NCI-H82 treated with DMSO at 0.1 percent for 48 hours (cell line): ENCODE data around the gene SLC26A11.
A peak's percentile ranks its signal among the peaks of the same experiment; 100 is the strongest.
"Not testable (repeated sequence)": the region's sequence is repeated elsewhere in the genome, so short reads cannot be mapped to it uniquely, and the experiment has no call there.

ENCODE experiments used
- DNase-seq: peaks from one replicate; lab custom pipeline; 2025; ENCODE audit not compliant: unreplicated experiment; lab: John Stamatoyannopoulos, UW

Gene SLC26A11

DNA sequence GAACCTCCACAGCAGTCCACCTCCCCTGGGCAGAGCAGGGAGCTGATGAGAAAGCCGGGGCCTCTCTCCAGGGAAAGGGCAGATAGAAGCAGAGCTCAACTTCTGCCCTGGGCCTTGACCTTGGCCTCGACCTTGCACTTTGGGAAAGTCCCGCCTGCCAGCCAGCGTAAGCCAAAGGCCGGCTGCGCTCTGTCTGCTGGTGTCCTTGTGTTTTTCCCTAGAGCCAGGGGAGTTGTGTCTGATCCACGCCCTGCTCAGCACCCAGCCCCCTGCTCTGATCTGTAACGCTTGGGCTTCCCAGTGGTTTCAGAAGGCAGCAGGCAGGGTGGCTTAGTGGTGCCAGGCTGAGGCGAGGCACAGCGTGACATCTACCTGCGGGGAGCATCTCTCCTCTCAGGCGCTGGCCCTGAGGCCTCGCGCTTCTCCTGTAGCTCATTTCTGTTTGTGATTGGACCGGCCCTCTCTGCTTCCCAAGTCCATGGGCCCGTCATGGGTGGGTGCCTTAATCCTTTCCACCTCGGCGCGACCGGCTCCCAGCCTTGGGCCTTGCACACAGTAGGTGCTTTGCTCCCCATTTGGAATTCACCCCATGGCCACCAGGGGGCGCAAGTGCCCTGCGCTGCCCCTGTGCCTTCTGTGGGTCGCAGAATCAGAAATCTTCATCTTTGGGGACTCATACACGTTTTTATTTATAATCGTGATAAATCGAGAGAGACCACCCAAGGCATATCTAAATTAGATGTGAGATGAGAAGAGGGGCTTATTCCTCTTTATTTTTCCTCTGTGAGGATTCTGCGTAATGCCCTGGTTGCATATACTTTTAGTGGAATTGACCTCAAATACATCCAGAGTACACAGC lies 24.3 kb upstream of the SLC26A11 start:
- no peak for DNase-seq

DNA sequence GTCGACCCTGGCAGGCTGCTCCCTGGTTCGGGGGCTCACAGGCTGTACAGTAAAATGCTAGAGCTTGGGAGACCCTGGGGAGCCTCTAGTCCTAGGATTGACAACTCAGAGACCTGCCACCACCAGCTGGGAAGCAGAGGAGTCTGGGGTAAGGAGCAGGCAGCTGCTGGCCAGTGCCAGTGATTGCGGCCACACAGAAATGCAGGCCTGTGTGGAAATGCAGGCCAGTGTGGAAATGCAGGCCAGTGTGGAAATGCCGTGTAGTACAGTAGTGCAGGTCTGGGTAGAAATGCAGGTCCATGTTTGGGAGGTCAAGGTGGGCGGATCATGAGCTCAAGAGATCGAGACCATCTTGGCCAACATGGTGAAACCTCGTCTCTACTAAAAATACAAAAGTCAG lies 23.6 kb upstream of the SLC26A11 start:
- DNase-seq: no peak

DNA sequence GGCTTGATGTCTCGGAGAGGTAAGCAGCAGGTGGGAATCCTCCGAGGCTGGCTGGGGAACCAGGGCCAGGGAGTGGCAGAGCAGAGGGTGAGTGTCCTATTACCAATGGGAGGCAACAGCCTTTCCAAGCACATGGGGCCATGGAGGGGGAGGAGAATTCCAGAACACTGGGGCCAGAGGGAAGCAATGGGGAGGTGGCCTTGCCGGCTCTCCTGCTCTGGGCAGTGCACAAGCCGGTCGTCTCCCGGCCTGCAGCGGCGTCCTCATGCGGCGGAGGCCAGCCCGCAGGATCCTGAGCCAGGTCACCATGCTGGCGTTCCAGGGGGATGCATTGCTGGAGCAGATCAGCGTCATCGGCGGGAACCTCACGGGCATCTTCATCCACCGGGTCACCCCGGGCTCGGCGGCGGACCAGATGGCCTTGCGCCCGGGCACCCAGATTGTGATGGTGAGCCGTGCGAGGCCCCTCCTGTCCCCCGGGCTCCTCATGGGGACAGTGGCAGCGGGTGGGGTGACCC lies 22.0 kb upstream of the SLC26A11 start:
- DNase-seq: no peak

DNA sequence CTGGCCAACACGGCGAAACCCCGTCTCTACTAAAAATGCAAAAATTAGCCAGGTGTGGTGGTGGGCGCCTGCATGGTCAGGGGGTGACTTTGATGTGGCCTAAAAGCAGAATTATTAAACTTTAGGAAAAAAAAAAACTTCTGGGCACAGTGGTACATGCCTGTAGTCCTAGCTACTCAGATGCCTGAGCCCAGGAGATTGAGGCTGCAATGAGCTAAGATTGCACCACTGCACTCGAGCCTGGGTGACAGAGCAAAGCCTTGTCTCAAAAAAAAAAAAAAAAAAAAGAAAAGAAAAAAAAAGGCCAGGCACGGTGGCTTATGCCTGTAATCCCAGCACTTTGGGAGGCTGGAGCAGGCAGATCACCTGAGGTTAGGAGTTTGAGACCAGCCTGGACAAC lies 20.9 kb upstream of the SLC26A11 start:
- not testable (repeated sequence) for DNase-seq

DNA sequence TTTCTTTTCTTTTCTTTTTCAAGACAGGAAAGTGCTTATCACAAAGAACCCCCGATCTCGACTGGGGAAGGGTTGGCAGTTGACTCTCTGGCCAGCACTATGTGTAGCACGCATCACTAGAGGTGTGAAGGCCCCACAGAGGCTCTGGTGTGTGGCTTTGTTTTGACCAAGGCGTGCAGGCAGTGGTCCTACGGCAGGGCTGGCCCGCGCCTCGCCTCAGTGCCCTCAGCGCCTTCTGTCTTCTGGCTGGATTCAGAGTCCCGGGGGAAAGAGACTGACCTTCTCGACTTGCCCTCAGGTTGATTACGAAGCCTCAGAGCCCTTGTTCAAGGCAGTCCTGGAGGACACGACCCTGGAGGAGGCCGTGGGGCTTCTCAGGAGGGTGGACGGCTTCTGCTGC lies 18.8 kb upstream of the SLC26A11 start:
- DNase-seq: no peak

DNA sequence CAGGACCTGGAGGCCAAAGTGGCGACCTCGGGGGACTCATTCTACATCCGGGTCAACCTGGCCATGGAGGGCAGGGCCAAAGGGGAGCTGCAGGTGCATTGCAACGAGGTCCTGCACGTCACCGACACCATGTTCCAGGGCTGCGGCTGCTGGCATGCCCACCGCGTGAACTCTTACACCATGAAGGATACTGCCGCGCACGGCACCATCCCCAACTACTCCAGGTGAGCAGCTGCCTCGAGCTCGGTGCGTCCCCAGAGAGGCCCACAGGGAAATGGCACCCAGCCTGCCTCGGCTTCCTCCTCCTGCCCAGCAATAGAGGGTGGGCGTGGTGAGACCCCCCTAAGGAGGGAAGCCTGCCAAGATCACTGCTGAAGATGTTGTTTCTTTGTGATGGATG lies 18.0 kb upstream of the SLC26A11 start:
- DNase-seq: no peak

DNA sequence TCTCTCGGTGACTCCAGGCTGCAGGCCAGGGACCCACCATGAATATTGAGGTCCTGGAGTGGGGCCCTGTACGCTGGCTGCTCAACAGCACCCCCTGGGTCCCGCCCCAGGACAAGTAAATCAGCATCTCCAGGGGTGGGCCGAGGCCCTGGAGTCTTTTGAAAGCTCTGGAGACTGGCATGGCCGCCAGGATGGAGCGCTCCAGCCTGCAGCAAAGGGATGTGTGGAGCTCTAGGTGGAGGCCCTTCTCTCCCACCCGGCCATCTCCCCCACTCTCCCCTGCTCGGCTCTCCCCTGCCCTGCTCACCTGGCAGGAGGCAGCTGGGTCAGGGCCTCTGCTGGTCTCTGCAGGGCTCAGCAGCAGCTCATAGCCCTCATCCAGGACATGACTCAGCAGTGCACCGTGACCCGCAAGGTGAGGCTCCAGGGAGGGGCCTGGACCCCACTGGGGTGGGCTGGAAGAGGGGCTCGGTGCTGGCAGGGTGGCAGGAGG lies 16.7 kb upstream of the SLC26A11 start:
- DNase-seq: no peak

DNA sequence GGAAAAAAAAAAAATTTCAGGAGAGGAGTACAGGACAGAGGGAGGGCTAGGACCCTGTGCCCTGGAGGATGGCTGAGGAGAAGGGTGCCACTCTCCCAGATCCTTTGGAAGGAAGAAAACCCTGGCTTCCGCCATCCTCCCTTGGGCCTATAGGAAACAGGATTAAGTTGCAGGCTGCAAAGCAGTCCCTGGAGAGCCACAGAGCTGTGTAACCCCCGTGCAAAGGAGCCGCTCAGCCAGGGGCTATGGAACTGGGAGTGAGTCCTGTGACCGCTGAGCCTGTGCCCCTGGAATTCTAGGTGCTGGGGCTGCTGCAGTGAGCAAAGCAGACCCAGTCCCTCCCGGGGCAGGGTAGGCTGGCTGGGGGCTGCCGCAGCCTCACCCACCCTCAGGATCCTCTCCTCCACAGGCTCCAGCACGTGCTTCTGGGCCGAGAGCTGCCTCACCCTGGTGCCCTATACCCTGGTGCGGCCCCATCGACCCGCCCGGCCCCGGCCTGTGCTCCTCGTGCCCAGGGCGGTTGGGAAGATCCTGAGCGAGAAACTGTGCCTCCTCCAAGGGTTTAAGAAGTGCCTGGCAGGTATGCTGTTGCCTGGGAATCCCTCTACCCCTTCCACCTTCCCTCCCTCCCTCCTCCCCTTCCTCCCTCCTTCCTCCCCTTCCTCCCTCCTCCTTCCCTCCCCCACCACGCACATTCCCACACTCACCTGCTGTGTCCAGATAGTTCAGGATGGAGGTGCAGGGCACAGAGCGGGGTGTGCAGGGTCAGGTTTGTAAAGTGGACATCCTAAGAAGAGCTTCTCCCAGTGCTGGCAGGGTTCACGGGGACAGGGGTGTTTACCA lies 15.4 kb upstream of the SLC26A11 start:
- DNase-seq: peak; percentile 35

DNA sequence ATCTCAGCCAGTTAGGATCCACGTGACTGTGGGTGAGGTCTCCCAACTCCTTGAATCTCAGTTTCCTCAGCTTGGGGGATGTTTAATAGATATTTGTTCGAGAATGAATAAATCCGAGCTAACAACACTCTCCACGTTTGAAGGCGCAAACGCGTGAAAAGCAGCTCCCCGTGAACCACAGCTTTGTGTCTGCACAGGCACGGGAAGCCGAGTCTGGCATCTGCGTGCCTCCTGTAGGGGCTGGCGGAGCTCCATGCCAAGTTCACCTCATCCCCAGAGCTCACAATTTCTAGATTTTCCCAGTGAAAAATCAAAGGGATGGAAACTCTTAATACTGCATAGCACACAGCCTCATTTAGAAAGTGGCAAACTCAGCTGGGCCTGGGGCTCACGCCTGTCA lies 14.4 kb upstream of the SLC26A11 start:
- DNase-seq: no peak

DNA sequence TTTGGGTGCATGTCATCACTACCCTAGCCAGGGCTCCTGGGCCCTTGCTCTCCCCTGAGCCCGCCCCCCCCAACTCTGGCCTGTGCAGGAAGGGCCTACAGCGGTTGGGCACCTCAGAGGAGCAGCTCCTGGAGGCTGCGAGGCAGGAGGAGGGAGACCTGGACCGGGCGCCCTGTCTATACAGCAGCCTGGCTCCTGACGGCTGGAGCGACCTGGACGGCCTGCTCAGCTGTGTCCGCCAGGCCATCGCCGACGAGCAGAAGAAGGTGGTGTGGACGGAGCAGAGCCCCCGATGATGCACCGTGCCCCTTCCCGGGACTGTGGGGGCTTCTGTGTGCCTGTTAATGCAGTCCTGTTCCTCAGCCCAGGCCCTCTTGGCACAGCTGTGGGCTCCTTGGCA lies 12.2 kb upstream of the SLC26A11 start:
- DNase-seq: no peak

DNA sequence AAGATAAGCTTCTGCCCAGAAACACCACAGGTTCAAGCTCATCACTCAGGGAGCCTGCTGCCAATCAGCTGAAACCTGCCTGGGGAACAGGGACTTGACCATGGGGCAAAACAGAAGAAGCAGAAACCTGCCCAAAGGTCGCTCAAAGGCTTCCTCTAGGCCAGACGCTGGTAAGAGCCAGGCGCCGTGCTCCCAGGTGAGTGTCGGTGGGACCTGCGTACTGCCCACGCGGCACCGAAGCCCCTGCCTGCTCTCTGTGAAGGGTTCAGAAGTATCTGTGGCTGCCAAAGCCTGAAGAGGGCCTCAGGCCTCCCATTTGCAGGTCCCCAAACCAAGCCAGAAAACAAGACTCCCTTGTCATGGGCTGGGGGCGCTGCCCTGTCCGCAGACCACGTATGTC lies 10.5 kb upstream of the SLC26A11 start:
- DNase-seq: no peak

DNA sequence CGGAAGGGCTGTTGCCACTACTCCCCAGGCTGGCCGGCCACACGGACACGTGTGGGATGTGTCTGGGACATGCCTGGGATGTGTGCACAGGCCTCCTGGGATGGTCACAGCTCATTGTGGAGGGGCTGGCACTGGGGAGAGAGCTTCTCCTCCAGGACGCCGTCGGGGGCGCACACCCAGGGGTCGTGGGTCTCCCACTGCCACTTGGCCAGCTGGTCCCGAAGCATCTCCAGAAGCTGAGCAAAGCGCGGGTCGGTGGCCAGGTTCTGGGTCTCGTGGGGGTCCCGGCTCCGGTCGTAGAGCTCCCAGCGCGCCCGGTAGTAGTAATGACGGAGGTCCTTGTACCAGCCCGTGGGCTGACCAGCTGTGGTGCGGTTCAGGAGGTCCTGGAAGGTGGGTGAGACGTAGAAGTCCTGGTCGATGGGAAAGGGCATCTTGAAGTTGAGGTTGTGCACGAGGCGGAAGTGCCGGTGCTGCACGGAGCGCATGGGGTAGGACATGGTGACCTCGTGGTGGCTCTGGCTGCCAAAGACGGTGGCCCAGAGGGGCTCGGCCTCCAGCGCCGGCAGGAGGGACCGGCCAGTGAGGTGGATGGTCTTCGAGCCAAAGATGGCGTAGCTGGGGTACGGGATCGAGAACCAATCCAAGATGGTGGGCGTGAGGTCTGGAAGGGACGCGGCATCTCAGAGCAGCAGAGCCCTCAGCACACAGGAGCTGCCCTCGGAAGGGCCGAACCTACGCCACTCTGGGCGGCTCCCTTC lies 9.7 kb upstream of the SLC26A11 start:
- no peak for DNase-seq

DNA sequence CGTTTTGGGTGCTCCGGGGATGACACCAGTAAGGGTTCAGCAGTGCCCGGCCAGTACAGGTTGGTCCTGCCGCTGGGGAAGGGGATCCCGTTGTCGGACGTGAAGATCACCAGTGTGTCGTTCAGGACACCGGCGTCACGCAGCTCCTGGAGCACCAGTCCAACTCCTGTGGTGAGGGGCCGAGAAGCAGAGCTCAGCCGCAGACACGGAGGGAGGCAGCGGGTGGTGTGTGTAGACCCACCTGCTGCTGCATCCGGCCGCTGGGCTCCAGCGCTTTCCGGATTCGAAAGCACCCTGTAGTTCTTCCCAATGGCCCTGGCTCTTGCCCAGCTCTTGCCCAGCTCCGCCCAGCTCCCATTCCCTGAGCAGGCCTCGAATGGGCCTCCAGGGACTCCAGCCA lies 8.1 kb upstream of the SLC26A11 start:
- no peak for DNase-seq

DNA sequence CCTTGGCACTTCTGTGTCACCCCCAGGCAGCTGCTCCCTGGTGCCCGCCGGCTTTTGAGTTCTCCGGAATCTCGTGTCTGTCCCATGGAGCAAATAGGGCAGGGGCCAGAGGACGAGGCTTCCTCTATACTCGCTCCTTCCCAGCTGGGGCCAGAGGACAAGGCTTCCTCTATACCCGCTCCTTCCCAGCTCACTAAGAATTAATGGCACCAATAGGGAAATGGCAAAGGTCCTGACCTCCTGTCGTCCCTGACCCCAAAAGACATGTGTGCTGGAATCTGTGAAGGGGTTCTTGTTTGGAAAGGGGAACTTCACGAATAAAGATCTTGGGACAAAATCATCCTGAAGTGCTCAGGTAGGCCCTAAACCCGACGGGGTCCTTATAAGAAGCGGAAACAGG lies 7.7 kb upstream of the SLC26A11 start:
- DNase-seq: no peak

DNA sequence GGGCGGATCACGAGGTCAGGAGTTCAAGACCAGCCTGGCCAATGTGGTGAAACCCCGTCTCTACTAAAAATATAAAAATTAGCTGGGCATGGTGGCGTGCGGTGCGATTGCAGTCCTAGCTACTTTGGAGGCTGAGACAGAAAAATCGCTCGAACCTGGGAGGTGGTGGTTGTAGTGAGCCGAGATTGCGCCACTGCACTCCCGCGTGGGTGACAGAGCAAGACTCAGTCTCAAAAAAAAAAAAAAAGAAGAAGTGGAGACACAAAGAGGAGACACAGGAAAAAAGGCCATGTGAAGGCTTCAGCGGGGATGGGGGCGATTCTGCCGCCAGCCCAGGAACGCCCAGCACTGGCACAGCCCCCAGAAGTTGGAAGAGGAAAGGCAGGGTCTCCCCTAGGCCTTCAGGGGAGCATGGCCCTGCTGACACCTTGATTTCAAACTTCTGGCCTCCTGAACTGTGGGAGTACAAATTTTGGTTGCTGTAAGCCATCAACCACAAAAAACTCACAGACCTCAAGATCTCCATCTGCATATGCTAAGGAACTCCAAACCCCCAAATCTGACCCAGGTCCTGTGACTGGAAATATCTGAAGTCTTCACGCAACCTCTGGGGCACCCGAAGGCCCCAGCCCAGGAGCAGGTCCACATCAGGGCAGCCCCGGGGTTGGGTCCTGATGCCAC lies 7.1 kb upstream of the SLC26A11 start:
- DNase-seq: no peak

DNA sequence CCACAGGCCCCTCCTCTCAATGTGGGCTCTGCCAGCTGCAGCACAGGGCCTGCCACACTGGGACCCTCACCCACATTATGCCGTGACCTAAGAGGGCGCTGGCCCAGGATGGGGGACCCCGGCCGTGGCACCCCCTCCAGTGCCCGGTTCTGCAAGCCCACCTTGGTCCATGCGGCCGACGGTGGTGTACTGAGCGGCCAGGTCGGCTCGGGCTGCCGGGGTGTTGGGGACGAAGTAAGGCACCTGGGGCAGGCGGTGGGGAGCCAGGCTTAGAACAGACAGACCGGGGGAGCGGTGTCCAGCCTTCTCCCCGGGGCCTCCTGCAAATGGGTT lies 6.6 kb upstream of the SLC26A11 start:
- no peak for DNase-seq

DNA sequence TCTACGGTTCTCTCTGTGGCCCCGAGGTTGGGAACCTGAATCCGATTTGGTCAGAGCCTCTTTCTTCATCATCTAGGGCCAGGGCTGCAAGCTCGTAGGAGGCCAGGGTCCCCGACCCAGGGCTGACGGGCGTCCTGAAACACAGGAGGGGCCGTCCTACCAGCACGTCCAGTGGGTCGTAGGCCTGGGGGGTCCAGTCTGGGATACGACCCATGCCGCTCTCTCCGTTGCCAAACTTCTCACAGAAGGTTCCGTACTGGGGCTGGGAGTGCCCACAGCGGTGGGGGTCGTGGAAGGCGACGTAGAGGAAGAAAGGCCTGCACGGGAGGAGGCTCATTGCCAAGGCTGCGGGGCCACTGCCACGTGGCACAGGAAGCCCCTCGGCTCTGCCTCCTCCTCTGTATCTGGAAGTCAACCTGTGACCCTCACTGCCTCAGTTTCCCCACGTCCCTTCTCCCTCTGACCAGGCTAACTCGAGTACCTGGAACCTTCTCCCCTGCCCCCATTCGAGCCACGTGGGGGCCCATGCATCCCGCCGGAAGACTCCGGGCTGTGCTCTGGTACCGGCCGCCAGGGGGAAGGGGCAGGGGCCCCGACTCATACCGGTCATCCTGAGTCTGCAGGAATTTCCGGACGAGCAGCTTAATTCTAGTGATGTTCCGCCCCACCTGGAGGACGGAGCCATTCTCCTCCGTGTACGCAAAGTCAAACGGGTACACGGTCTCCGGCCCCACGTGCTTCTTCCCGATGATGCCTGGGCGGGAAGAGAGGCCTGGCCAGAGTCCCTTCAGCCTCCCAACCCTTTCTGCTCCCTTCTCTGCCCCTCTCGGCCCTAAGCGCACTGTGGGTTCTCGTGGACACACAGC lies 6.0 kb upstream of the SLC26A11 start:
- DNase-seq: no peak

DNA sequence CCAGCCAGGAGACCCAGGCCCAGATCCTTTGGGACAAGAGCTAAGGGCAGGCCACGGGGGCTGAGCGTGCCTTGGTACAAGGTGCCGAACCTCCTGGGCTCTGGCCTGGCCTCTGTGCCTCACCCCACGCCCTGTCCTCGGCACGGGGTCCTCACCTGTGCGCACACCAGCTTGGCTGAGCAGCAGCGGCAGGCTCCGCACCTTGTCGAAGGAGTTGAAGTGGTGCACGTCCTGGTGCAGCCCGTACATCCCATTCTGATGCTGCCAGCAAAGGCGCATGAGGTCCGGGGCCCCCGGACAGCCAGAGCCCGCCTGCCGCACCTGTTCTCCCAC lies 5.4 kb upstream of the SLC26A11 start:
- DNase-seq: no peak

DNA sequence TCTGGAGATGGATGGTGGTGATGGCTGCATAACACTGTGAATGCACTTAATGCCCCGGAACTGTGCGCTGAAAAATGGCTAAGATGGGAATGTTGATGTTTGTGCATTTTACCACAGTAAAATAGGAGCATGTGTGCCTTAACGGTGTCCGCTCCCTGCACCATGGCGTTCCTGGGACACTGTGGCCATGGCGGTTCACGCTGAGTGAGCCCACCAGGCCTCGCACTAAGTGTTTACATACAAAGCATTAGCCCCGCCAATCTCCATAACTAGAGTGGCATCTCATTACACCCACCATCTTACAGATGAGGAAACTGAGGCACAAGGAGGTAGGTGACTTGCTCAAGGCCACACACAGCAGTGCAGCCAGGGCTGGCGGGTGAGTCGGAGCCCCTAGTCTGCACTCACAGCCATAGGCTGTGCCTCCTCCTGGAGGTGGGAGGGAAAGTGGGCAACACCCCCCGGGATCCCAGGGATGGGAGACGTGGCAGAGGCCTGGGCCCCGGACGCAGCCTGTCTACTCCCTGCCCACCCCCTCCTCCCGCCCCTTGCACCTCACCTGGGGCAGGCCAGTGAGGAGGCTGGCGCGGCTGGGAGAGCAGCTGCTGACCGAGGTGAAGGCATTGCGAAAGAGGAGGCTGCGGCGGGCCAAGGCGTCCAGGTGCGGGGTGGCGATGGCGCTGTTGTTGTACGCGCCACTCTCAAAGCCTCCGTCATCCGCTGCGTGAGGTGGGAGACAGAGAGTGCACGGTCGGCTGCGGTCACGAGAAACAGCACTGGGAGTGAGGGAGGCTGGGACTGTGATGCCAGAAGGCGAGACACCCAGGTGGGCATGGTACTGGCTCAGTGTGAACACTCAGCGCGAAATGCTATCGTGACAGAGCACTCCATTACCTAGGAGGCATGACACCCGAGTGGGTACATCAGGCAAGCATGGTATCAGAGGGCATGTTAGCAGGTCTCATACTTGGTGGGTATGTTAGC lies 3.5 kb upstream of the SLC26A11 start:
- DNase-seq: no peak
